Mesodermal cell (in vitro differentiated cells): ENCODE data around the gene CFAP47. TPM values are rescaled to one million over a fixed set of nuclear protein-coding genes. Genes with fewer than 3 reads are reported as not detected.
"Not testable (repeated sequence)": the region's sequence is repeated elsewhere in the genome, so short reads cannot be mapped to it uniquely, and the experiment has no call there.

Experiments used
- H3K27ac ChIP-seq: 2 replicates; pipeline ENCODE4 v1.7.0; 2013; ENCODE audit warnings: mild to moderate bottlenecking, low read depth, low read length, moderate library complexity; ENCODE audit not compliant: severe bottlenecking
- H3K36me3 ChIP-seq: 2 replicates; pipeline ENCODE4 v1.7.1; 2013; ENCODE audit warnings: mild to moderate bottlenecking, low read length, moderate library complexity; ENCODE audit not compliant: control insufficient read depth, insufficient read depth
- H3K4me1 ChIP-seq: one replicate; pipeline ENCODE4 v1.7.1; 2013; ENCODE audit warnings: mild to moderate bottlenecking, low read length; ENCODE audit not compliant: insufficient read depth, control insufficient read depth, poor library complexity, severe bottlenecking
- H3K4me3 ChIP-seq: 2 replicates; pipeline ENCODE4 v1.7.0; 2013; ENCODE audit warnings: low read length, control low read depth, mild to moderate bottlenecking; ENCODE audit not compliant: insufficient read depth, poor library complexity, severe bottlenecking; ENCODE audit errors: extremely low read depth
- H3K9me3 ChIP-seq: 2 replicates; pipeline ENCODE4 v1.7.1; 2013; ENCODE audit warnings: mild to moderate bottlenecking, low read length, moderate library complexity; ENCODE audit not compliant: control insufficient read depth
- WGBS, 2 experiments: methylation state at CpG; one replicate each; pipeline ENCODE4 v1.1.5; 2013; ENCODE audit warnings: missing lambda C conversion rate in 2 of 2; ENCODE audit not compliant: insufficient coverage in 2 of 2; 5-methylcytosine and 5-hydroxymethylcytosine counted together
- polyA plus RNA-seq, 2 experiments: library from polyadenylated mRNA; stranded (reverse); fragments of 50-300 nt; gene quantifications; one replicate each; pipeline ENCODE4 v1.2.3, GENCODE V29; 2013

CFAP47 gene, protein sequence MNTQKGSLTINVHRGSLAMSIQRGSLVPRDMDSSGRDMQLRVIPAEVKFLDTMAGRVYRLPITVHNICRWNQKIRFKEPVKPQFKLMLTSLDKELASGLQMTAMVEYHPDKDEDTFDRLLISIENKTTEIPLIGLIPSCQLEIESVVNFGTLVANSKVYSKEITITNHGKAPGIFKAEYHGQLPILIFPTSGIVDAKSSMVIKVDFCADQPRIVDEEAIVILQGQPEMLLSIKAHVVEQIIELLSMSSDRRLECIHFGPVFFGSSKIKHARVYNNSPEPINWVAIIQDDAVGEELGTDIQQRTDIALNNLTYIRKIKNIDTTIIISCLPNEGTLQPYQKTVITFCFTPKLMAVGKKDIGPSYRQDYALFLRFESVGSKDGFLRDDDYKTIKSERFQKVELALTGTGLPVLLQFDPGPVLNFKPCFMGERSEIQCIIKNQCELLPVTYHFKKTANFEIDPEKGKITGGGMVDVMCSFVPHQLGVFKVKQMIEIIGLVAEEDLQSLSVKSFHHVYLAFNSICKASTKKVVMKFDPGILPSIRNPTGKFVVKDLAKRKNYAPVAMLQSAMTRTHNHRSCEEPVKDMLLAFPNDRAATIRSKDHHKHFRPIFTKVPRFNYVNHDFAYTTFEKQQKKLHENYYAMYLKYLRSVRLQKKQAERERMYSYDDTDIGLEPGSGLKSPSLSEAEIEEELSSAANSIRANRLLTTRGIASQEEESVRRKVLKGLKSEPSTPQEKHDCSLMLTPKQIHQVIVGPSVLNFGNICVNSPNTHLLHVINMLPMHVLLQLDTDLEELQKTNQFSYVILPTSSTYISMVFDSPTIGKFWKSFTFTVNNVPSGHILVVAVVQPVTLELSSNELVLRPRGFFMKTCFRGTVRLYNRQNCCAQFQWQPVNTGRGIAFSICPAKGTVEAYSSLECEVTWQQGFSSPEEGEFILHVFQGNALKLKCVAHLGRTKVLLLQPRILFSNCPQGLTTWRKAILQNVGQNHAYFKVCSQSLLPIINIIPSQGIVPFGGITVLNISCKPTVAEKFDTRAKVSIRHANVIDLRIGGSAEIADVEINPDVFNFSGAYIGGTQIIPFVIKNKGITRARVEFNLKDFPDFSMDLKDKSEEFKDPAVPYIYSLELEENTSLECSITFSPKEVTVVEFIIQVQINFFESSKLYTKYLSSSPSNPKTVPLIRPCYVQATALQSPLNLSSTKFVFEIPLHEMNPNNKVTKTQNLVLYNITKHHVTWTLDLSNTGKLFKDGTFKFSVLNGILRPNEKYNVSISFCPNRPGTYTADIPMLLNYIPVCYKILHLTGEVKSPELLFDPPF (N-terminal part only)
- 0.11 TPM for polyA plus RNA-seq (2013, experiment 1 of 2)
- 0.20 TPM for polyA plus RNA-seq (2013, experiment 2 of 2)

DNA sequence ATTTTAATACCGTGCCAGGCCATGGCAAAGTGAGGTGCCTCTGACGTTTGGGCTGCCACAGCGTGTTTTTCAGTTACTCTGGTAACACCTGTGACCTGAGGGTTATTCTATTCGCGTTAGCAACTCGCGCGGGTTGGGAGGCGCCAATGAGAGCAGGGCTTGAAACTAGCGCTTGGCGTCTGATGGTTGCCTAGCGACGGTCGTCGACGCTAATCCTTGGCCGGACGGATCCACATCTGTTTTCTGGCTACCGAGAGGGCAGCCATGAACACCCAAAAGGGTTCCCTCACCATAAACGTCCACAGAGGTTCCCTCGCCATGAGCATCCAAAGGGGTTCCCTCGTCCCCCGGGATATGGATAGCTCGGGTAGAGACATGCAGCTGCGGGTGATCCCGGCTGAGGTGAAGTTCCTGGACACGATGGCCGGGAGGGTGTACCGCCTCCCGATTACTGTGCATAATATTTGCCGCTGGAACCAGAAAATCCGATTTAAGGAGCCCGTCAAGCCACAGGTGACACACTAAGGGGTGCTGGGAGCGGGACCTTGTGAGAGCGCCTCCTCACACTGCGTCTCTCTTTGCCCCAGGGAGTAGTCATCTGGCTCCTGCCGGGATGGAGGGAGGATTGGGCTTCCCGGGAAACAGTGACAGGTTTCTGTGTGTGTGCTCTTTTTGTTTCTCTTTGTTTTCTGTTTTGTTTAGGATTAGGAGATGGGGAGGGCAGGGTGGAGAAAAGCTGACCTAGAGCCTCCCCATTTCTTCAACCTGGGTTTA is at the start of gene CFAP47:
Gene CFAP47, plus strand, starts transcription at position 199 of the 774 bp plus-strand sequence. Its CDS starts 66 bp downstream, at position 265.
- no peak within 1 kb of the TSS for H3K27ac ChIP-seq
- 1 to 3% methylated on average over 23 to 25 of the region's 38 CpGs for WGBS, 2 experiments
- H3K4me1 ChIP-seq, result no peaks in the 10 kb centered on the region
- no peaks in the 10 kb centered on the region for H3K9me3 ChIP-seq
- H3K36me3 ChIP-seq, result no peaks in the 10 kb centered on the region
- peak within 1 kb of the TSS; percentile 35 for H3K4me3 ChIP-seq

DNA sequence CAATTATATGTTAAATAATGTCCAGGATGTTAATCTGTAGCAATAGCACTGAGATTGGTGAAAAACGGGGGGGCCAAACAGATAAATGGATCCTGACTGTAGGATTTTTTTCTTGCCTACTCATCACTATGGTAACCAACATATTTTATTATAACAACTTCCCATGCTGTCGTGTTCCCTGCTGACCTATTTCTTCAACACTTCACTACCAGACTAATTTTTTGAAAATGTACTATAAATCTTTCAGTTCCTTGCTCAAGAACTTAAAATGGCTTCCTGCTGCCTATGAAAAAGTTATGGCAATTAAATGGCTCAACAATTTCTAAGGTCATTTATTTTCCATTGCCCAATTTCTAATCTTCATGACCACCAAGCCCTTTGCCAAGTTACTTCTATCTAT is 38.9 kb upstream of the CFAP47 start:
- Histone ChIP-seq H3K4me1 (no peaks in the 10 kb centered on the region), H3K9me3 (no peaks in the 10 kb centered on the region), H3K36me3 (no peaks in the 10 kb centered on the region), H3K27ac (no peak overlapping the region), H3K4me3 (no peak overlapping the region)
- WGBS, 2 experiments, result no CpG with 5 or more reads among the region's 2 CpGs

DNA sequence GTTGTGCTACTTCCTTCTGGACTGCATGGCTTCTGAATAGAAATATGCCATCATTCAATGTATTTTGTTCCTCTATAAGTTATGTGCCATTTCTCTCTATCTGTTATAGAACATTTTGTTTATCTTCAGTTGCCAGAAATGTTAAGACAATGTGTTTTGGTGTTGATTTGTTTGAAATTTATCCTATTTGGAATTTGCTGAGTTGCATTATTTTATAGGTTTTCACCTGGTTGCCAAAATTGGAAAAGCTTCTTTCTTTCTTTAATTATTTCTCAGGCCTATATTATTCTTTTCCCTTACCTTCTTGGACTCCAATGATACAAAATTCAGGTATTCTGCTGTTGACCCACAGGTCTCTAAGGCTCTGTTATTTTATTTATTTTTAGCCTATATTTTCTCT is 33.4 kb upstream of the CFAP47 start:
- H3K4me1 ChIP-seq, result no peaks in the 10 kb centered on the region
- H3K9me3 ChIP-seq, result no peaks in the 10 kb centered on the region
- H3K36me3 ChIP-seq, result no peaks in the 10 kb centered on the region
- H3K27ac ChIP-seq, result no peak overlapping the region
- no peak overlapping the region for H3K4me3 ChIP-seq

DNA sequence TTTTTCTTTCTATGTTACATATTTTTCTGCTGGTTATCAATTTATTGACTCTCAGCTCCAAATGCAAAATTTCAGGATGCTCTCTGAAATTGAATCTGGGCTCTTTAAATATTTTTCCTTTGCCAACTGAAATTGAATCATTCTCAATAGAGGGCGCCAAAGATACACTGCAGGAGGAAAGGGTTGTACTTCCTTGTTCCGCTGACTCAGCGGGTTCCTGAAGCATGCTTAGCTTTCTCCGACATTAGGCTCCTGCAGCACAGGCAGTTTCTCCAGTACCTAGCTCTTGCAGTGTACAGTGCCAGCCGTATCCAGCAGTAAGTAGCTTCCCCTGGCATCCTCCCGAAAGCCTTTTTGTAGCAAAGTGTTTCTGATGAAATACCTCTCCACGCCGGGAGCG is 28.8 kb upstream of the CFAP47 start:
- H3K36me3 ChIP-seq, result no peaks in the 10 kb centered on the region
- no peak overlapping the region for H3K27ac ChIP-seq
- H3K4me1 ChIP-seq, result no peaks in the 10 kb centered on the region
- no peaks in the 10 kb centered on the region for H3K9me3 ChIP-seq
- no peak overlapping the region for H3K4me3 ChIP-seq
- 92 to 94% methylated on average over 6 of the region's 9 CpGs for WGBS, 2 experiments

DNA sequence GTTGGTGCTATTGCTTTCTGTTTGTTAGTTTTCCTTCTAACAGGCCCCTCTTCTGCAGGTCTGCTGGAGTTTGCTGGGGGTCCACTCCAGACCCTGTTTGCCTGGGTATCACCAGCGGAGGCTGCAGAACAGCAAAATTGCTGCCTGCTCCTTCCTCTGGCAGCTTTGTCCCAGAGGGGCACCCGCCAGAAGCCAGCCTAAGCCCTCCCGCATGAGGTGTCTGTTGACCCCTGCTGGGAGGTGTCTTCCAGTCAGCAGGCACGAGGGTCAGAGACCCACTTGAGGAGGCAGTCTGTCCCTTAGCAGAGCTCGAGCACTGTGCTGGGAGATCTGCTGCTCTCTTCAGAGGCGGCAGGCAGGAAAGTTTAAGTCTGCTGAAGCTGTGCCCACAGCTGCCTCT is 67.3 kb downstream of the CFAP47 start:
- H3K4me1 ChIP-seq, H3K36me3 ChIP-seq, H3K9me3 ChIP-seq, H3K4me3 ChIP-seq, H3K27ac ChIP-seq: not testable (repeated sequence)
- WGBS, 2 experiments, result 93 to 100% methylated on average over 1 to 6 of the region's 6 CpGs

DNA sequence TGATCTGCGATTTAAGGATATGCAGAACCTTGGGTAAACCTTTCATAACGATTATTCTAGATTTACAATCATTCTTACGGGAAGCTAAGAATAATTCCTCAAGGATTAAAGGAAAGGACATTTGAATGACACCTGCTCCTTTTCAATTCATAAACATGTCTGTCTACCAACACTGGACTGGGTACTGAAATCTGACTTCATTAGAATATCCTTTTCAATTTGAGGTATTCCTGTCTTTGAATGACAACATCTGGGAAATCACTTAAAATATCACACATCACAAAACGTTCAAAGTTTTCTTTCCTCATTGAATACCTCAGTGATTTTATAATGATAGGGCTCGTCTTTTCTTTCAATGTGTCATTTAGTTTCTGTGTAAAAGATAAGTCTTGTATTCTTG is 87.7 kb downstream of the CFAP47 start:
- Histone ChIP-seq H3K36me3 (no peaks in the 10 kb centered on the region), H3K4me3 (no peak overlapping the region), H3K4me1 (no peaks in the 10 kb centered on the region), H3K27ac (no peak overlapping the region), H3K9me3 (no peaks in the 10 kb centered on the region)
- WGBS, 2 experiments, result no CpG with 5 or more reads among the region's 5 CpGs

DNA sequence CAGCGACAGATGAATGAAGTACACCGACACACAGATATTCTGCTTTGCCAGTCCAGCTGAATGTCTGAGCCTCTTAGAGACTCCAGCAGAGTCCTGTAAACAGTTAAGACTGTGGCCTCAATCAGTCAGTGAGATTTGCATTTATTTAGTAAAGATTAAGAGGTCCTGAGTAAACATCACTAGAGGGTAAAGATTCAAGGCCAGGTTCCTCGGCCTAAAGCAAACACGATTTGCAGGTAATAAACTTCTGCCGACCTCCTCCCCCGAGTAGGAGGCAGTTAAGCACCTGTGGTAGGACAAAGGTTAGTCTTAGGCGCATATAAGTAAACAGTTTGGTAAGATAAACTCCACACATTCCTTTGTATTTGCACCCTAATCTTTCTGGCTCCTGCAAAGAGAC is 99.6 kb downstream of the CFAP47 start:
- 70 to 100% methylated on average over 1 to 2 of the region's 7 CpGs for WGBS, 2 experiments
- Histone ChIP-seq H3K4me3 (no peak overlapping the region), H3K9me3 (no peaks in the 10 kb centered on the region), H3K4me1 (no peaks in the 10 kb centered on the region), H3K27ac (no peak overlapping the region), H3K36me3 (no peaks in the 10 kb centered on the region)

DNA sequence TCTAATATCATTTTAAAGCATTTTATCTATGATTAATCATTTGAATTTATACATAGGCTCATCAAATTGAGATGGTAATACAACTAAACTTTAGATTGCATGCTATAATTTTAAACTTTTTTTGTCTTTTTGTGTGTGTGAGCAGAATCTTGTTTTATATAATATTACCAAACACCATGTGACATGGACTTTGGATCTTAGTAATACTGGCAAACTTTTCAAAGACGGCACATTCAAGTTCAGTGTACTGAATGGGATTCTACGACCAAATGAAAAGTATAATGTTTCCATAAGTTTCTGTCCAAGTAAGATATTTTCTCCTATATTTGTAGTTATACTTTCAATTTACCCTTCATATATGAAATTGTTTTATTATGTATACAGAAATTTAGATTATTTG is 116.0 kb downstream of the CFAP47 start:
- WGBS, 2 experiments, result no CpG with 5 or more reads among the region's 2 CpGs
- H3K4me3 ChIP-seq, result no peak overlapping the region
- H3K4me1 ChIP-seq, result no peaks in the 10 kb centered on the region
- H3K9me3 ChIP-seq, result no peaks in the 10 kb centered on the region
- H3K27ac ChIP-seq, result no peak overlapping the region
- no peaks in the 10 kb centered on the region for H3K36me3 ChIP-seq

DNA sequence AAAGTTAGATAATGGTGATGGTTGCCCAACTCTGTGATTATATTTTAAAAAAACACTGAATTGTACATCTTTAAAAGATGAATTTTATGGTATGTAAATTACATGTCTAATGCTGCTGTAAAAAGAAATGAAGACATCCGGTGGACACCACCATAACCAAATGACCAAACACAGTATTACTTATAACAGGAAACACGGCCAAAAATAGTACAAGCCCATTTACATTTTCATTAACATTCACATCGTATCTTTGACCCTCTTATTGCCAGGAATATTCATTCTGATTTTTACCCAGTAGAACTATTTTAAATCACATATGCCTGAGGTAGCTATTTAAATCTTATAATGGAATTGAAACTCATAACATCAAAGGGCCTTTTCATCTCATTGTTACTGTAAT is 143.2 kb downstream of the CFAP47 start:
- Histone ChIP-seq H3K9me3 (no peaks in the 10 kb centered on the region), H3K4me3 (no peak overlapping the region), H3K36me3 (no peaks in the 10 kb centered on the region), H3K27ac (no peak overlapping the region), H3K4me1 (no peaks in the 10 kb centered on the region)
- no CpG with 5 or more reads among the region's 3 CpGs for WGBS, 2 experiments

DNA sequence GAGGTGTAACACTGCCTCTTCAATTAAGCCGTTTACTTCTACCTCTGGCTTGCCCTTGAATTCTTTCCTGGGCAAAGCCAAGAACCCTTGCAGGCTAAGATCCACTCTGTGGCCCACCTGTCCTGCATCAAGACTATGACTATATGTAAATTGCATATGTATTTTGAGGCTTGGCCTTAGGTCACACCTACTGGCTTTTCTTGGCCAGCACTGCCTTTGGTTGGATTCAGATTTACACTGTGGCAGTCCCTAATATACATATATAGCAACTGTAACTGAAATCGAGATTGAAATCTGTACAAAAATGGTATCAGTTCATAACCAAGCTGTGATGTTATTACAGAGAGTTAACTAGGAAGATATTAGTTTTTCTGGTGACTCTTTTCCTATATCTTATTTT is 151.5 kb downstream of the CFAP47 start:
- H3K4me3 ChIP-seq, result no peak overlapping the region
- no CpG with 5 or more reads among the region's 2 CpGs for WGBS, 2 experiments
- H3K27ac ChIP-seq, result no peak overlapping the region
- no peaks in the 10 kb centered on the region for H3K9me3 ChIP-seq
- H3K36me3 ChIP-seq, result no peaks in the 10 kb centered on the region
- no peaks in the 10 kb centered on the region for H3K4me1 ChIP-seq
